Frontal cortex (tissue), 4 donors: Measurements from ENCODE around the gene SLC44A1. TPM values are rescaled to one million over a fixed set of nuclear protein-coding genes. Genes with fewer than 3 reads are reported as not detected.

Experiments
- DNase-seq, 2 donors: peaks; one replicate each; pipeline ENCODE4 v3.0.0; 2012; ENCODE audit warnings: low spot score in 2 of 2
- FAIRE-seq: peaks from 2 replicates; lab custom pipeline; 2012; peaks lifted over from hg19 to GRCh38; lab: Jason Lieb, UNC
- total RNA-seq: library from RNA; depleted of rRNA; stranded (reverse); fragments of >200 nt; gene quantifications from one replicate; pipeline ENCODE4 v1.2.3, GENCODE V29; 2014
- donor health status: control.
- donor health status: control.
- donor health status: control.

SLC44A1 gene
- total RNA-seq, 1 donor from 2014 or later: 38.7 TPM

GRCh38 chr9:105295986-105296385 lies 51.5 kb downstream of the SLC44A1 start:
- FAIRE-seq: no peak
- DNase-seq: no peak

GRCh38 chr9:105296445-105296844 lies 52.0 kb downstream of the SLC44A1 start:
- FAIRE-seq: peak; percentile 37
- no peak for DNase-seq

GRCh38 chr9:105296877-105297287 lies 52.4 kb downstream of the SLC44A1 start:
- DNase-seq (no peak), FAIRE-seq (peak; percentile 15)

GRCh38 chr9:105297442-105298075 lies 53.1 kb downstream of the SLC44A1 start:
- FAIRE-seq (no peak), DNase-seq (no peak)

GRCh38 chr9:105299190-105299854 lies 54.9 kb downstream of the SLC44A1 start:
- DNase-seq (no peak), FAIRE-seq (no peak)

- FAIRE-seq: no peak
These were observed 58.3 kb downstream of the SLC44A1 start for GRCh38 chr9:105302728-105303127.

GRCh38 chr9:105305856-105306255 lies 61.4 kb downstream of the SLC44A1 start:
- no peak for DNase-seq
- FAIRE-seq: no peak

More at GRCh38 chr9:105302728-105303127, 58.3 kb downstream of the SLC44A1 start:
- DNase-seq: no peak

- DNase-seq: no peak
- no peak for FAIRE-seq
These were observed 62.1 kb downstream of the SLC44A1 start for GRCh38 chr9:105306351-105307140.

GRCh38 chr9:105307591-105308130 lies 63.2 kb downstream of the SLC44A1 start:
- FAIRE-seq (no peak), DNase-seq (no peak)

GRCh38 chr9:105308461-105309341 lies 64.2 kb downstream of the SLC44A1 start:
- FAIRE-seq (no peak), DNase-seq (no peak)

GRCh38 chr9:105309531-105309931 lies 65.1 kb downstream of the SLC44A1 start:
- FAIRE-seq: peak; percentile 98
- peak in 1 of 2 donors; percentile 9 for DNase-seq

GRCh38 chr9:105311306-105311705 lies 66.9 kb downstream of the SLC44A1 start:
- DNase-seq: no peak

GRCh38 chr9:105313238-105313637 lies 68.8 kb downstream of the SLC44A1 start:
- DNase-seq: no peak
- FAIRE-seq: no peak

More at GRCh38 chr9:105311306-105311705, 66.9 kb downstream of the SLC44A1 start:
- FAIRE-seq: no peak

GRCh38 chr9:105316703-105317102 lies 72.3 kb downstream of the SLC44A1 start:
- DNase-seq (no peak), FAIRE-seq (no peak)

- FAIRE-seq (no peak), DNase-seq (no peak)
These were observed 74.3 kb downstream of the SLC44A1 start for GRCh38 chr9:105318729-105319191.

- no peak for FAIRE-seq
- DNase-seq: no peak
These were observed 74.9 kb downstream of the SLC44A1 start for GRCh38 chr9:105319202-105319813.

- FAIRE-seq: no peak
These were observed 76.1 kb downstream of the SLC44A1 start for GRCh38 chr9:105320568-105320967.

GRCh38 chr9:105328296-105328695 lies 83.8 kb downstream of the SLC44A1 start:
- DNase-seq (no peak), FAIRE-seq (no peak)

More at GRCh38 chr9:105320568-105320967, 76.1 kb downstream of the SLC44A1 start:
- no peak for DNase-seq
